ENCODE measurements around the gene GPX2. TPM values are rescaled to one million over a fixed set of nuclear protein-coding genes. Genes with fewer than 3 reads are reported as not detected.

GPX2 gene
- total and polyA plus RNA-seq, 2 of the 4 experiments (the other 2 are of a cell fraction) = not detected

GRCh38 chr14:64970041-64970440, 27.5 kb upstream of the GPX2 start:
- POLR2A ChIA-PET (ENCODE audit: unreplicated experiment) = no interaction called here
- Histone ChIP-seq H2BK5ac (ENCODE audit: low read depth, low read length, poor library complexity, severe bottlenecking) (no peak overlapping the region), H3K4me3 (ENCODE audit: insufficient read depth, low read depth, low read length) (no peak overlapping the region), H3K36me3 (ENCODE audit: control insufficient read depth, insufficient read depth, low read length) (no peaks in the 10 kb centered on the region; the same call in 1 of the 2 replicates), H3K4ac (ENCODE audit: low read depth, low read length) (no peak overlapping the region), H2AFZ (replicated peaks; ENCODE audit: low read length, poor library complexity) (no peak overlapping the region), H3K4me2 (ENCODE audit: low read depth, low read length) (no peak overlapping the region), H3K9me3 (ENCODE audit: control insufficient read depth, insufficient read depth, low read length) (no peaks in the 10 kb centered on the region), H2BK20ac (ENCODE audit: low read depth, low read length) (no peak overlapping the region), H4K91ac (ENCODE audit: insufficient read depth, low read depth, low read length) (no peak overlapping the region), H3K23ac (ENCODE audit: low read depth, low read length) (no peak overlapping the region), H3K27me3 (ENCODE audit: control insufficient read depth, insufficient read depth, low read length) (no peaks in the 10 kb centered on the region), H2AK5ac (ENCODE audit: low read depth, low read length) (no peak overlapping the region), H3K79me1 (ENCODE audit: low read depth in 1 of 2, low read length in 2 of 2) (no peaks in the 10 kb centered on the region; a peak in 2 of 4 replicates), H2AK9ac (replicated peaks; ENCODE audit: low read depth, low read length, poor library complexity) (no peak overlapping the region), H2BK15ac (ENCODE audit: low read depth, low read length) (no peak overlapping the region), H4K5ac (ENCODE audit: low read depth, low read length) (no peak overlapping the region), H3K18ac (ENCODE audit: low read depth, low read length) (no peak overlapping the region), H3K27ac (ENCODE audit: insufficient read depth, low read length) (no peak overlapping the region), H3K9ac (ENCODE audit: low read depth, low read length) (no peak overlapping the region), H3K4me1 (ENCODE audit: control insufficient read depth, insufficient read depth, low read length) (peaks cover 6% of the 10 kb centered on the region), H3K9me1 (ENCODE audit: insufficient read depth, low read length) (no peaks in the 10 kb centered on the region), H3K14ac (replicated peaks; ENCODE audit: low read depth, low read length) (no peak overlapping the region), H4K20me1 (ENCODE audit: insufficient read depth, low read length) (no peaks in the 10 kb centered on the region), H3K56ac (ENCODE audit: extremely low read depth, insufficient read depth, low read length) (no peak overlapping the region), H2BK120ac (ENCODE audit: low read depth, low read length) (no peak overlapping the region), H4K8ac (ENCODE audit: low read depth in 2 of 2, low read length in 2 of 2) (no peak overlapping the region)
- intact Hi-C loops (cut with micrococcal nuclease) (no loop called here), dilution Hi-C loops (cut with HindIII; ENCODE audit: low sequenced_read_pairs, unreplicated experiment) (no loop called here), in situ Hi-C loops (cut with MboI; ENCODE audit: low sequenced_read_pairs) (no loop called here)
- BruUV-seq (replicated peaks) = no TSS peak
- no CpG with 5 or more reads among the region's 3 CpGs for WGBS, 2 experiments (ENCODE audit: extremely low coverage in 2 of 2, insufficient read length in 1 of 2)
- CTCF ChIA-PET = no interaction called here
- ATAC-seq (ENCODE audit: low read depth) (no peak), DNase-seq (no peak)
- no peak for TF ChIP-seq MAFK (IDR thresholded peaks at IDR 0.05; ENCODE audit: low read depth, low read length)
- no peak for TF ChIP-seq CTCF (conservative IDR thresholded peaks at IDR 0.05; ENCODE audit: low read depth, low read length)
- no peak for TF ChIP-seq CEBPB (IDR thresholded peaks at IDR 0.05; ENCODE audit: low read depth, low read length)
- TF ChIP-seq RAD21 (IDR thresholded peaks at IDR 0.05; ENCODE audit: low read length) = no peak
- TF ChIP-seq POLR2A (IDR thresholded peaks at IDR 0.05; ENCODE audit: low read depth, low read length) = no peak
- TF ChIP-seq FOS (IDR thresholded peaks at IDR 0.05; ENCODE audit: low read depth, low read length) = no peak
